ENCODE measurements around the gene NSG2. TPM values are rescaled to one million over a fixed set of nuclear protein-coding genes. Genes with fewer than 3 reads are reported as not detected.

NSG2 gene
- total RNA-seq, 1 donor from 2014 or later: 0.81 TPM

- no peak for DNase-seq (ENCODE audit: low spot score)
Measured at GRCh38 chr5:174149989-174150388, 104.5 kb downstream of the NSG2 start.

DNA sequence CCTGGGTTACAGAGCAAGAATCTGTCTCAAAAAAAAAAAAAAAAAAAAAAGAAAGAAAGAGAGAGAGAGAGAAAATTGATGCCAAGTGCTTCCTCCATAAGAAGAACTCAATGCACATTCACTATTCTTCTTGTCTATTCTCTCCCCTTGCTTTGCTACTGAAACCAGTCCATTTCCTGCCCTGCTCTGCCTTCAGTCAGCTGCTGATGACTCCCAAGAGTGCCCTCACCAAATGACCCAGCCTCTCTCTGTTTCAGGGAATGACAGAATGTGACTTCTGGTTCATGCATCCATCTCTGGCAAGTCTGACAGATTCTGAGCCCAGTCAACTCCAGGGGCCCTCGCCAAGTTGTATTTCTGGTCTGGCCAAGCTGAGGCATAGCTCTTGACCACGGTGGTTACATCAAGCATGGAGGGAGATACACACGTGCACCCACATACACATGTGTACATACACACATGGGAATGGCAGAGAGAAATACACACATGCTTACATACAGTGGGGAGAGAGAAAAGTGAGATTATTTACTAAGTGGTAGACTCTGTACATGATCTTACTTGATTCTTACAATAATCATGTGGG is 106.2 kb downstream of the NSG2 start:
- DNase-seq (ENCODE audit: low spot score): no peak

DNA sequence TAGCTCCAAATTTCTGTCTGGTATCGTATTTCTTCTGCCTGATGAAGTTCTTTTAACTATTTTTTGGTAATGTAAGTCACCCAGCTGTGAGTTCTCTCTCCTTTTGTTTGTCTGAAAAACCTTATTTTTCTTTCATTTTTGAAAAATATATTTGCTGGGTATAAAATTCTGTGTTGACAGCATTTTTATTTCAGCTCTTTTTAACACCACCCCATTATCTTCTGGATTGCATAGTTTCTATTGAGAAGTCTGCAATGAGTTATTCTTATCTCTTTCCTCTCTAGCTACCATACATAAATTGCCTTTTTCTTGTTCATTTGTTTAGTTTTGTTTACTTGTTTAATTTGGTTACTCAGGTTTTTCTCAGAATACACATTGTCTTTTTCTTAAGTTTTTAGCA is 109.1 kb downstream of the NSG2 start:
- no peak for DNase-seq (ENCODE audit: low spot score)

GRCh38 chr5:174155281-174155680 is 109.8 kb downstream of the NSG2 start:
- no peak for DNase-seq (ENCODE audit: low spot score)

DNA sequence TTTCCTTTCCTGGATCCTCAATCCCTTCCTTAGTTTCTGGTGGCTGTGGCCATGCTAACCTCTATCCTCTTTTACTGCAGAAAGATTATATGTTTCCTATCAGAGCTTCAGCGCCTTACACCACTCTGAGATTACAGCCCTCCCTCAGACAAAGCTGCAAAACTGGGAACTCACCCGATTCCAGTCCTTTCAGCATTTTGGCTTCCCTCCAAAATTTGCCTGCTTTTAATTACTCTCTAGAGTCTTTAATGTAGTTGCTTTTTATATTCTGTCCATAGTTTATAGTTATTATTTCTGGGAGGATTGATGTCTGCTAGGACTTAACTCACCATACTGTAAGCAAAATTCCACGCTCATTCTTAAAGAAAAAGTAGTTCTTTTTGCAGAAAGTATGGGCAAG is 110.2 kb downstream of the NSG2 start:
- DNase-seq (ENCODE audit: low spot score): no peak

GRCh38 chr5:174157048-174157447 is 111.5 kb downstream of the NSG2 start:
- no peak for DNase-seq (ENCODE audit: low spot score)

Other genes with a start within 250 kb of the NSG2 start
- 50.6 TPM for gene CPEB4, start 157.4 kb upstream of the NSG2 start, total RNA-seq
- gene C5orf47, start 56.5 kb upstream of the NSG2 start, total RNA-seq: not detected